Measurements from ENCODE around the gene ZNF774. TPM values are rescaled to one million over a fixed set of nuclear protein-coding genes. Genes with fewer than 3 reads are reported as not detected.

Gene ZNF774
- total and polyA plus RNA-seq, 12 donors, result 2.2 to 19.6 (median 6.4) TPM

DNA sequence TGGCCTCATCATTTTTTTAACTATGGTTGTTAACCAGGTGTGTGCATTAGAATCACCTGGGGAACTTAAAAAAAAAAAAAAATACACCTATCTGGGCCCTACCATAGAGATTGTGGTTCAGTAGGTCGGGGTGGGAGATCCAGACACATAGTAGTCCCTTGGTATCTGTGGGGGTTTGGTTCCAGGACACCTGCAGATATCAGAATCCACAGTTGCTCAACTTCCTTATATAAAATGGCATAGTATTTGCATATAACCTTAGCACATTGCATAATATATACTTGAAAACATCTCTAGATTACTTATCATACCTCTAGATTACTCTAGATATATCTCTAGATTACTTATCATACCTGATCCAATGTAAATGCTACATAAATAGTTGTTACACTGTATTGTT is 41.0 kb downstream of the ZNF774 start:
- TF ChIP-seq, protein P1, sequence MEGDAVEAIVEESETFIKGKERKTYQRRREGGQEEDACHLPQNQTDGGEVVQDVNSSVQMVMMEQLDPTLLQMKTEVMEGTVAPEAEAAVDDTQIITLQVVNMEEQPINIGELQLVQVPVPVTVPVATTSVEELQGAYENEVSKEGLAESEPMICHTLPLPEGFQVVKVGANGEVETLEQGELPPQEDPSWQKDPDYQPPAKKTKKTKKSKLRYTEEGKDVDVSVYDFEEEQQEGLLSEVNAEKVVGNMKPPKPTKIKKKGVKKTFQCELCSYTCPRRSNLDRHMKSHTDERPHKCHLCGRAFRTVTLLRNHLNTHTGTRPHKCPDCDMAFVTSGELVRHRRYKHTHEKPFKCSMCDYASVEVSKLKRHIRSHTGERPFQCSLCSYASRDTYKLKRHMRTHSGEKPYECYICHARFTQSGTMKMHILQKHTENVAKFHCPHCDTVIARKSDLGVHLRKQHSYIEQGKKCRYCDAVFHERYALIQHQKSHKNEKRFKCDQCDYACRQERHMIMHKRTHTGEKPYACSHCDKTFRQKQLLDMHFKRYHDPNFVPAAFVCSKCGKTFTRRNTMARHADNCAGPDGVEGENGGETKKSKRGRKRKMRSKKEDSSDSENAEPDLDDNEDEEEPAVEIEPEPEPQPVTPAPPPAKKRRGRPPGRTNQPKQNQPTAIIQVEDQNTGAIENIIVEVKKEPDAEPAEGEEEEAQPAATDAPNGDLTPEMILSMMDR (IDR thresholded peaks at IDR 0.05), result no peak
- no peaks in the 10 kb centered on the region for H3K9me3 ChIP-seq
- H3K27me3 ChIP-seq, result no peaks in the 10 kb centered on the region
- peaks cover 19 to 90% (median 85%) of the 10 kb centered on the region in 9 donors for H3K4me1 ChIP-seq
- ATAC-seq, result no peak
- no peak for DNase-seq
- peak overlapping the region in 1 of 10 donors; percentile 8 for H3K27ac ChIP-seq
- intact Hi-C loops (cut with DNase I), result no loop called here
- H3K36me3 ChIP-seq, result peaks cover 0 to 48% (median 14%) of the 10 kb centered on the region in 9 donors
- H3K4me3 ChIP-seq, result no peak overlapping the region
- 90 to 91% methylated on average over 1 of the region's 1 CpG for WGBS, 2 donors

DNA sequence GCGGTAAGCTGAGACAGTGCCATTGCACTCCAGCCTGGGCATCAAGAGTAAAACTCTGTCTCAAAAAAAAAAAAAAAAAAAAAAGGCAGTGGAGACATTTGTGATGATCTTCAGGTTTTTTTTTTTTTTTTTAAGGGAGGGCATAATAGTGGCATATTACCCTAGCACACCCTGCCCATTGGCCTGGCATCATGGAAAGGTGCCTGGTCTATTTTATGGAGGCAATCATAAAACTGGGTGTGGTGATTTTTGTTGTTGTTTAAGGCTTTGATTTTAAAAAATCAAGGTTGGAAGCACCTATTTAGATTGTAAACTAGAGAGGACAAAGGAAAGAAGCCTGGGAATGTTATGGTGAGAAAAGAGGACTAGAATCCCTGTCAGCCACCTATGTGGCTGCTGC is 42.0 kb downstream of the ZNF774 start:
- ATAC-seq, result no peak
- DNase-seq, result no peak
- H3K27ac ChIP-seq, result peak overlapping the region in 7 of 10 donors; percentile 3 to 52 (median 39)
- 100% methylated on average over 1 of the region's 1 CpG for WGBS, 2 donors
- H3K4me1 ChIP-seq, result peaks cover 19 to 100% (median 91%) of the 10 kb centered on the region in 9 donors
- H3K4me3 ChIP-seq, result no peak overlapping the region
- intact Hi-C loops (cut with DNase I), result no loop called here
- TF ChIP-seq, protein P1 (IDR thresholded peaks at IDR 0.05), result no peak
- H3K9me3 ChIP-seq, result no peaks in the 10 kb centered on the region
- no peaks in the 10 kb centered on the region for H3K27me3 ChIP-seq
- H3K36me3 ChIP-seq, result peaks cover 0 to 48% (median 14%) of the 10 kb centered on the region in 9 donors

DNA sequence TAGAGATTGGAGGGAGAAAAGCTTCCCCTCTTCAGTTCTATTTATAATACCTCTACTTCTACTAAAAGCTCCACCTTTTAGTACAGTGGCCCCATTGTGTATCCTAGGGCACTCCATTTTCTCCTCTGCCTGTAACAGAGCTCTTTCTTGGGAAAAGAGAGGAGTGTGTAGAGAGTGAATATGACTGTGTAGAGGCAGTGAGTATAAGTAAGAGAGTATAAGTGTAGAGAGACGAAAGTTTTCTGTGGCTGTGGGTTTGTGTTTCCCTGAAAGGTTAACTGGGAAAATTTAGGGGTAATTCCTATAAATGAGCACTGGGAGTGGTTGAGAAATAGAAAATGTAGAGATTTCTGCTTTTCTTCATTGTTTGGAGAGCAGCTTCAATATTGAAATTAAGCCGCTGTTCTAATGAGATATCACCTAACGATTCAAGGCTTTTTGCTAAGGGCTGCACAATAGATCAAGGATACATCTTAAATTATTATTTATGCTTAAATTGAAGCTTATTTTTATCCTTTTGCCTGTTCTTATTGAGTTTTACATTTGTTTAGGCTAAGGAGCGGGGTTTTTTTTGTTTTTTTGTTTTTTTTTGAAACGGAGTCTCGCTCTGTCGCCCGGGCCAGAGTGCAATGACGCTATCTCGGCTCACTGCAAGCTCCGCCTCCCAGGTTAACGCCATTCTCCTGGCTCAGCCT is 42.8 kb downstream of the ZNF774 start:
- peak in 4 of 8 donors; percentile 17 to 28 (median 20) for ATAC-seq
- peaks cover 0 to 46% (median 14%) of the 10 kb centered on the region in 9 donors for H3K36me3 ChIP-seq
- H3K9me3 ChIP-seq, result no peaks in the 10 kb centered on the region
- H3K27ac ChIP-seq, result peak overlapping the region in 6 of 10 donors; percentile 27 to 52 (median 41)
- H3K4me1 ChIP-seq, result peaks cover 19 to 100% (median 90%) of the 10 kb centered on the region in 9 donors
- DNase-seq, result no peak
- 94 to 96% methylated on average over 12 of the region's 12 CpGs for WGBS, 2 donors
- TF ChIP-seq, protein P1 (IDR thresholded peaks at IDR 0.05), result no peak
- intact Hi-C loops (cut with DNase I), result no loop called here
- no peaks in the 10 kb centered on the region for H3K27me3 ChIP-seq
- H3K4me3 ChIP-seq, result no peak overlapping the region

DNA sequence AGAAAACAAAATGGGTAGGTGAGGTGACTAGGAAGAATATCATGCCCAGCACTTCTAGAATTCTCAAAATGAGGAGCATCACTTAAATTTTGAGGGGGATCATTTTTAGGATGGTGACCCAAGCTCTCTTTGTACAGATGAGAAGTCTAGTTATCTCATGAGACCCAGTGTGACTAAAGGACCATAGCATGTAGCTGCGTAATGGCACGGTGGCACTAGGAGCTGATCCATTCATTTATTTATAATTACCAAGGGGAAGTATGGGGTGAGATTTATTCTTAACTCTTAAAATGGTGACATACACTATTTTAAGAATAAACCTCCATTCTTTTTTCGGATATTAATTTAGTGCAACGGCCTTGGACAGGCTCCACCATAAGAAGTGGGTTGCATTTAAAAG is 44.2 kb downstream of the ZNF774 start:
- H3K9me3 ChIP-seq, result no peaks in the 10 kb centered on the region
- intact Hi-C loops (cut with DNase I), result no loop called here
- ATAC-seq (no peak), DNase-seq (no peak)
- peaks cover 0 to 32% (median 7%) of the 10 kb centered on the region in 9 donors for H3K36me3 ChIP-seq
- no peak overlapping the region for H3K4me3 ChIP-seq
- H3K4me1 ChIP-seq, result peaks cover 16 to 100% (median 90%) of the 10 kb centered on the region in 9 donors
- 56 to 62% methylated on average over 4 of the region's 4 CpGs for WGBS, 2 donors
- H3K27me3 ChIP-seq, result no peaks in the 10 kb centered on the region
- TF ChIP-seq, protein P1 (IDR thresholded peaks at IDR 0.05), result no peak
- H3K27ac ChIP-seq, result peak overlapping the region in 6 of 10 donors; percentile 3 to 52 (median 25)
